Measurements from ENCODE around the gene NUP205.
"Not testable (repeated sequence)": the region's sequence is repeated elsewhere in the genome, so short reads cannot be mapped to it uniquely, and the experiment has no call there.

NUP205 gene

DNA sequence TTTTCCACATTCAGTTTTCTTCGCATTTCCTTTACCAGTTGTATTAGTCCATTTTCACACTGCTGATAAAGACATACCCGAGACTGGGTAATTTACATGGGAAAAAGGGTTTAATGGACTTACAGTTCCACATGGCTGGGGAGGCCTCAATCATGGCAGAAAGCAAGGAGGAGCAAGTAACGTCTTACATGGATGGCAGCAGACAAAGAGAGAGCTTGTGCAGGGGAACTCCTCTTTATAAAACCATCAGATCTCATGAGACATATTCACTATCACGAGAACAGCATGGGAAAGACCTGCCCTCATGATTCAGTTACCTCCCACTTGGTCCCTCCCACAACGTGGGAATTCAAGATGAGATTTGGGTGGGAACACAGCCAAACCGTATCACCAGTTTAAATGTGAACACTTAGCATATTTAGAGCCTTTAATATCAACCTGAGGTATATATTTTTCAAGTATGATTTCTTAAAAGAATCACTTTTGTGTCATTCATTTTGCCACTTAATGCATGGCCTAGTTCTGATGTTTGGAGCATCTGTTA is 111.2 kb downstream of the NUP205 start:
- not testable (repeated sequence) for DNase-seq

DNA sequence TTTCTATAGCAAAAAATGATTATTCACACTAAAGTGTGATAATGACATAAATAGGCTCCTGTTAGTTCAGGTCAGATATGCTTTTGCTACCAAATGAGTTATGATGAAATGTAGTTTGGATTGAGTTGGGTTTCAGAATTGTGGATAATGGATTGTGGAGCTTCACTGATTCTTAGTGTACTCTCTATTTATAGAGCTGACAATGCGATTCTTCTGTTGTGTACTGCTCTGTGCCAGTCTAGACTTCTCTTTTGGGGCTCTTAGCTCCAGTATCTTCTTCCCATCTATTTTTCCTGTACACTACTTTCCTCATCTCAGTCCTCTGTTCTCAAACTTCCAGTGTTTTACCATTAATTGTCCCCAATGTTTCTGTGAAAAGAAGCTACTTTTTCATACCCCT is 112.1 kb downstream of the NUP205 start:
- no peak for DNase-seq

DNA sequence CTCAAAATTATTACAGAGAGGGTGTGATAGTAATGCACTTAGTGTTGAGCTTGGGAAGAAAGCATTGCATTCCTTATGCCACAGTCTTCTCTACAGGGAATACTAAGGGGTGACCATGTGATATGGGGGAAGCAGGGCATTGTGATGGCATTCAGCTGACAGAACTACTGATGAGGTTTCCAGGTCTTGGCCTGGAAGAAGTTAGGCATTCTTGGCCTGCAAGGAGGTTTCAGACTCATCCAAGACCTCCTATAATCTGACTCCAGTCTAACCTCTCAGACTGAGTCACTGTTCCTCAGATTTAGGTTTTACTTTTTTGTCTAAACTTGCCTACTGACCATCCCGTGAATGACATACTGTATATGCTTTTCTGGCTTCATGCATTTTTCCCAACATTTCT is 112.5 kb downstream of the NUP205 start:
- DNase-seq, result no peak

DNA sequence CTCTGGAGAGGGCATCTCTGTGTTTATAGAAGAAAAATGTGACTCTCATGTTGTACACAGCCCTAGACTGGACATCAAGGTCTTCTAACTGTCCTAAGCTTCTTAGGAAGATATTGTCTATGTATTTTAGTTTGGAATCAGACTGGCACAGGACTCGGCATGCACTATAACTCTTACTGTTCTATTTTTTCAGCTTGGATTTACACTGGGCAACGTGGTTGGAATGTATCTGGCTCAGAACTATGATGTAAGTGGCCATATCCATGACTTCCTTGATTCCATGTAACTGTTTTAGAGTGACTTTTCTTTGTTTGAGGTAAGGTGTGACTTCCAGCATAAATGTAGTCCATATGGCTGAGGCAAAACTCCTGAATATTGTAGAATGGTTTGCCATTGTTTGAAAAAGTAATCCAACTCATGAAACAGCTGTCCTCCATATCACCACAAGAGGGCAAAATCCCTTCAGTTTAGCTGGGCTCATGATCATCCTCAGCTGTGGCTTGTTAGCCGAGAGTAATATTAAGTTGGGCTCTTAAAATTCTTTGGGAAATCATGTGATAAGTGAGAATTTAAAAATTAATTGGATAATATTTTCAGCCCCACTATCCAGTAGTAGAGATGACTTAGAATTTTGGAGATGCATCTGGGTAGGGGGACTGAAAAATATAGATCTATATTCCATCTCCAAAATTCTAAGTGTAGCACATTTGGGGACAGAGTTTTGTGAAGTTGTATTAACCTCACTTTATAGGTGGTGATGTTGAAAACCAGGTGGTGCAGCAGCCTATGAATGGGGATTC is 115.0 kb downstream of the NUP205 start:
- no peak for DNase-seq

DNA sequence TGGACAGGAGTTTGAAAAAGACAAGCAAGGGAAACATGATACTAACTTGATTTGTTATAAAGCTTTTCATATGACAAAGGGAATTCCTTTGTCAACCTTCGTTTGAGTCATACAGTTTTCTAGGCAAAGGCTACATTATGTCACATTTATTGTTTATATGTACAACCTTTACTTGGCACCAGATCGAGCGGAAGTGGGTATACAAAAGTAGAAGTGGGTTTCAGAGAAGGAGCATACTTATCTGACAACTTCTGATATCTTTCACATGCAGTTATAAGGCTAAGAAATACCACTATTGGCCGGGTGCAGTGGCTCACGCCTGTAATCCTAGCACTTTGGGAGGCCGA is 115.6 kb downstream of the NUP205 start:
- DNase-seq, result no peak

DNA sequence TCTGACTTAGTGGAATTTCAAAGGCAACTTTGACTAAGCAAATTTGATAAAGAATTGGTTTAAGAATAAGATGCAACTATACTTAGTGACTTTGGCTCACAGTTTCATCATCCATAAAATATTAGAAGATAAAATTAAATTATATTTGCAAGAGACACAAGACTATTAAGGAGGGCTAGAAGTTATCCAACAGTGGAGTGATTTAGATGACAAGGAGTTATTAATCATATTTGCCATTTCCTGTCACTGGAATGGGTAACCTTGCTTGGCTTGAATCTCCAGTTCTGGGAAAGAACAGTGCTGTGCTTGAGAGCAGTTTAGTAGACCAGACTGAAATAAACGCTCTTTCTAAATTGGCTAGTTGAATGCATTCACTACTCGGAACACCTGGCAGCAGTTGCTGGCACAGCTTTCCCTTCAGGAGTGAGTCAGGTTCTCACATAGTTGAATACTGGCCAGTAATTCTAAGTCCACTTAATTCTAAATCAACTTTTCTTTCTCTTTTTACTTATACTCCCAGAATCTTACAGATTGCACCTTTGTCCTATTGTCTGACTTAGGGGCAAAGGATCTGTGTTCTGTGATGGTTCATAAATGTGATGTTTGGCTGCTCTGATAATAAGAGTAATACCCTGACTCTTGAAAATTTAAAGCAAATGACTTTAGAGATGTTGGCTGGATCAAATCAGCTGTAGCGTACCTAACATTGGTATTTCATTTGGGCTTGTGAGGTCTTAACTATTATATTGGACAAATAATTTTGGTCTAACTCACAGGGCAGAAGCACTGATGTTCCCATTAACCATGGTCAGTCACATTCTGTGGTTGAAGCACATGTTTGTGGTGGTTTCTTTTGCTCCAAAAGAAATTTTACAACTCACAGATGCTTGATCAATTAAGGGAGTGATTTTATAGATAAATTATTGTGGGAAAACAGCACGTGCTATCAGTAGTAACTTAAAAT is 121.2 kb downstream of the NUP205 start:
- no peak for DNase-seq

DNA sequence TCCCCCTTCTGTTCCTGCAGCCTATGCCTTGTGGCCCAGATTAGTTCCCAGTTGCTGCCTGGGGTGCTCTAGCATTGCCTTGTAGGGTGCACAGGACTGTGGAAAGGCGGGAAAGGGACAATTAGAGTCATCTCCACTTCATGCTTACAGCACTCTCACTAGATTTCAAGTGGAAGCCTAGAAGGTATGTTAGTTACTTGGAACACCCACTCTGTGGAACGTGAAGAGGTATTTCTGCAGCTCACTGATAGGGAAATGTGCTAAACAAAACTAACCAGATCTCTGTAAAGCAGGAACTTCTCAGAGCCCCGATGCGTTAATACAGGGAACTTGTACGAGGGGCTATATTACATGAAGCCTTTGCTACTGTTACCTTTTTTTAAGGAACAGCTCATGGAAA is 124.0 kb downstream of the NUP205 start:
- DNase-seq, result no peak

DNA sequence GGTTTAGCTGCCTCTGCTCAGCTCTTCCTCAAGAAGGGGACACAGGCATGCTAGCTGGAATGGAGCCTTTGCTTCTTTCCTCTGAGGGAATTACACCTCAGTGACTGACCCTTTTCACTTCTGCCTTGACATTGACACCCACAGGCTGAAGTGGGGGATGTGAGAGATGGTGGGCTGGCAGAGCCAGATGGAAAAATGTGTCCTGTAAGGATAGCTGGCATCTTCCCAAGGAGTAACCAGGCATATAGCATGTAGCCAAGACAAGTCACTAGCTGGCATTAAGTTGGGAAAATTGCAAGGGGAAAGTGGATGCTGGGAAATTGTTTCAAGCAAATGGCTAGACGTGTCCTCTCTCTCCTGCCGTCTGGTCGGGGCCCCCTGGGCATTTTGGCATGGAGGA is 124.5 kb downstream of the NUP205 start:
- no peak for DNase-seq

DNA sequence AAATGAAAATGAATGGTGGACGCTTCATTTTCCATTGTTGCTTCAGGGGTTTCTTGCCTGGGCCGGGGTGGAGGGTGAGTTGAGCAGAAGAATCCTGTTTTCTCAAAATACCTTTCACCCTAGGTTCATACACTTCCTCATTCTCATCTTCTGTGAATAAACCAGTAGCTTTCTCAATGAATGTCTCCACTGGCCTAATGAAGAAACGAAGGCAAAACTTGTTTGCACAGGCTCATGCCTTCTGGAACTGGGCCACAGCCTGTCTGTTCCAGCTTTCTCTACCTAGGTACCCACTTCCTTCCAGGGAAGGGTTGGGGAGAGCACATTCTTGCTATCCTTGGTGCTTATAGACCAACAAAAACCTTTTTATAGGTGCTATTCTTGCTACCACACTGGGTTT is 125.9 kb downstream of the NUP205 start:
- no peak for DNase-seq

DNA sequence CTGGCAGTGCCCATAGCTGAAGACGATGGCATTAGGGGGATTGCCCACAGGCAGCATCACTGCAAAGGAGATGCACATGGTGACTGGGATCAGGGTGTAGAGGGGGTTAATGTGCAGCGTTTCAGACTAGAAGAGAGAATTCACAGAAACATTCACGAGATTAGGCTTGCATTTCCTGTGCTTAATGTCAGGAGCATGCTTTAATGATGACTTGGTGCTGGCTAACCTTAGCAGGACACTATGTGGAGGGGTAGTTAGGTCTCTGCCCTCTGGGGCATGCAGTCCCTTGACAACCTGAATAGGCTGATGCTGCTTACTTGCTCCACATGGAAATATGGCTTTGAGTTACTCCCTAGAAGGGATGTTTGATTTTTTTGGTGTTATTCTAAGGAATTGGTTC is 126.4 kb downstream of the NUP205 start:
- DNase-seq, result no peak

DNA sequence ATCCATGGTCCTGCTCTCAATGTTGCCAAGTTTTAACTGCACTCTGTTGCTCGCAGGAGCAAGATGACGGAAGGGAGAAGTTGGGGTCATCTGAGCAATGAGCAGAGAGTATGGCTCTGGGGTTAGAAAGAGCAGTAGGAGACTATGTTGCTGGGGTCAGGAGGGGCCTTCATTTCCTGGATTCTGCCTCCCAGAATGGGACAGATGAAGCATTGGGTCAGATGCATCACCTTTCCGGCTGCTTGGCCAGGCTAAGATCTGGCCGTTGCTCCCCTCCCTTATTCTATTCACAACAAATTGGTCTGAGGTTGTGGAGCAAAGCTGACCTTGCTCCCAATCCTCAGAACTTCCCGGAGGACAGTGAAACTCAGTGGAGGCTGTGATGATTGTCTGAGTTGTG is 127.0 kb downstream of the NUP205 start:
- DNase-seq, result no peak

DNA sequence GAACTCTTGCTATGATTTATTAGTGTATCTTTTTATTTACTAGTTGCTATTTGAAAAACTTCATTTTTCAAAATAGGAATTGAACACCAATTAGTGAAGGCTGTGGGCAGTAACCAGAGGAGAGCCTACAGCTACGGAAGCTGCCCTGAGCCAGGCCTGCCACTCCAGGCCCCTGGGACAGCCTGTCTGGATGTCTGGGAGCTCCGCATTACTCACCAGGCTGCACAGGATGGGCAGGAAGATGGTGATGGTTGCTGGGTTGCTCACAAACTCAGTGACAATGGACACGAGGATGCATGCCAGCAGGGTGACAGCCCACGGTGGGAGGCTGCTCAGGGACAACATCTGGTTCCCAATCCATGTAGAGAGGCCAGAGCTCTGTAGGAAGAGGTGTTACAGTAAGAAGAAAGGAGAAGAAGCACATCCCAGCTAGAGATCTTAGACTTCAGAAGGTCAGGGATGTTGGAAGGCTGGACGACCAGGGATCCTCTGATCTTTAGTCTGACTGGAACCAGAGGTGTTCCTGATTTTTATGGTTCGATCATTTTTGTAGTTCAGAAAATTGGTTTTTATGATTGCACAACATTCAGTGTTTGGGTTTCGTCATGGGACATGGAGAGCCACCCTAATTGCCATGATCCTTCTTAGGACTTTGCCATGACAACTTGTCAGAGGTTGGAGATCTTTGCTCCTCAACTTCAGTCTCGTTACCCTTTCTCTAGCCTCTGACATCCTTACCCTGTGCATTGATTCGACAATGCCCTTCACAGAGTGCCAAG is 127.8 kb downstream of the NUP205 start:
- no peak for DNase-seq

DNA sequence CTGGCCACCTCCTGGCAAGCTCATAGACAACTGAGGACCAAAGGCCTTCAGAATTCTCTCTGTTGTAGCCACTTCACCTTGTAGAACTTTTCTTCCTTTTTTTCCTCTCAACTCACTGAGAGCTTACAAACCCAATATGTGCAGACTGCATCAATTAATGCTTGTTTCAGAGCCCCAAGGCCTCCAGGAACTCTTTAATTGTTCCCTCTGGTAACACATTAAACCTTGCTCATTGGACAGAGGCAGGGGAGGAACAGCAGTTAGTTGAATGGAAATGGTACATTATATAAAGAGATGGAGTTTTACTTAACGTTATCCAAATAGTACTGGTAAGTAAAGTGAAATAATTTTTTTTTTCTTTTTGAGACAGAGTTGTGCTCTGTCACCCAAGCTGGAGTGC is 129.7 kb downstream of the NUP205 start:
- DNase-seq, result no peak

DNA sequence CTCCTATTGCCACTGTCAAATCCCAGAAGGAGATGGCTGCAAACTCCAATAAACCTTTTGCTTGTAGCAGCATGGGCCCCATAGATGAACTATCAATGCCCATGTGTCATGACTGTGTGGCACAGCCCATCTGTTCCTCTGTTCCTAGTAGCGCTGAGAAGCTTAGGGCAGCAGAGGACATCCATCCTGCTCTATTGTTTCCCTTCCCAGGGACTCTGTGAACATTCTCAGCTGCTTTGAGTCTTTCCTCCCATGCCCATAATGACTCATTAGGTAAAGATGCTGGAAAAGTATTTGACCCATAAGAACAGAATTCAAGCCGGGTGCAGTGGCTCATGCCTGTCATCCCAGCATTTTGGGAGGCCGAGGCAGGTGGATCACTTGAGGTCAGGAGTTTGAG is 132.8 kb downstream of the NUP205 start:
- no peak for DNase-seq

DNA sequence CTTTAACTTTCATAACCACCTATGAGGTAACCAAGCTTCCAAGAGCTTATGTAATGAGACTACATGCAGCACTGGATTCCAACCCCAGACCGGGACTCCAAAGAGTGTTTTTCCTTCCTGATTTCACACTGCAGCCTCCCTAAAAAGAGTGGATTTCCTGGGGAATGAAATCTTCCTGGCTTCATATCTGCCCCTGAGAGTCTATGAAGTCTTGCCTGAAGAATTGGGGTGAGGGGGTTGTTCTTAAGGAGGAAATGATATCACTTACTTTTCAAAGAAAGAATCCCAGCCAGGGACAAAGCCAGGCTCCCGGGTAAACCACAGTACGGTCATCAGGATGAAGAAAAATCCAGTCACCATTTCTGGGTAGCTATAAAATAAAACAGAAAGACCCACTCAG is 134.3 kb downstream of the NUP205 start:
- DNase-seq, result no peak

DNA sequence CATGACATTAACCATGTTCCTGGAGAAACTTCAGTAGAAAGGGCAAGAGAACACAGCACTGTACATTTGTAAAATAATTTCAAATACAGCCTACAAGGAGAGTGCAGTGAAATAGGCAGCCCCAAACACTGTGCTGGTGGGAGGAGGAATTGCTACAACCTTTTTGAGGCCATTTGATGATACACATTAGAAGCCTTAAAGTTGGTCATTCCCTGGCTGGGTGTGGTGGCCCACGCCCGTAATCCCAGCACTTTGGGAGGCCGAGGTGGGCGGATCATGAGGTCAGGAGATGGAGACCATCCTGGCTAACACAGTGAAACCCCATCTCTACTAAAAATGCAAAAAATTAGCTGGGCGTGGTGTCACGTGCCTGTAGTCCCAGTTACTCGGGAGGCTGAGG is 134.9 kb downstream of the NUP205 start:
- not testable (repeated sequence) for DNase-seq

DNA sequence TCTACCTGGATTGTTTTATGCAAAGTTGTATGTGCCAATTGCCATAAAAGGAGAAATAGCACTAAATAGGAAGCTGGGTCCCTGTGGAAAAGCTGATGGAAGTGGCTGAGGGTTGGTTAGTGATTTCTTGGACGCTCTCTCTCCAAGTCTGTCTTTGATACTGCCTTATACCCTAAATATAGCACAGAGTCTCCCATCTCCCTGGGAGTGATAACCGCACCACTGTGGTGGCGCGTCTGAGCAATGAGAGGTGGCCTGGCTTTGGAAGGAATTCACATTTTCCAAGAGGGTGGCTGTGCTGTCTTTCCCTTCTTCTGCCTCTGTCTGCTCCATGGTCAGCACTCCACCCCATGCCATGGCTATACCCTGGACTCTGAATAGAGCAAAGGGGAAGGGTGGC is 135.8 kb downstream of the NUP205 start:
- DNase-seq, result no peak

DNA sequence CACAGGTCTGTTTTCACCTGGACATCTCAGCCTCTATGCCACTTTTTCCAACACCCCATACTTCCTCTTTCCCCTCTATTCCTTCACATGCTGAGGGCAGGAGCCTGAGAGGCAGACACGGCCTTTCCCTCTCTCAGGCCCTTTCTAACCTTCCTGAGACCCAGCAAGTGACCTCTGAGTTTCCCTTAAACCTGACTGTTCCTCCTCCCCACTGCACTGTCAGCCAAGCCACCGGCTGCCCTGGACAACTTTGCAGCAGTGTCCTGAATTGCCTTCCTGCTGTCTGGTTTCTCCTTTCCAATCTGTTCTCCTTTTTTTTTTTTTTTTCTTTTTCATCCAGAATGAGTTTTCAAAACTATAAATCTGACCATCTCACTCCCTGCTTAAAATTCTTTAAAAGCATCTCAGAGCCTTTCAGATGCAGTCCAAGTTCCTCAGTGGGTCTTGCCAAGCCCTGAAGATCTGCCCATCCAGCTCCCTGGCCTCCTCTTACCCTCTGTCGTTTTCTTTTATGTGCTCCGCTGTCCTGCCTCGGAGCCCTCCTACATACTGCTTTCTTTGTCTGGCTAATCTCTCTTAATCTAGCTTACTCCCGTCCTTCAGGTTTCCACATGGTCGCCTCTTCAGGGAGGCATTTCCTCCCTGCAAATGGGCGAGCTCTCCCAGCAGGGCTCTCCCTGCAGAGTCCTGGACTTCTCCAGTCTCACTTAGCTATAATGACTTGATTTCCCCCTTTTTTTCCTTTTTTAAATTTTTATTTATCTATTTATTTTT is 139.7 kb downstream of the NUP205 start:
- no peak for DNase-seq
